Measurements from ENCODE around the gene MRGPRD. TPM values are rescaled to one million over a fixed set of nuclear protein-coding genes. Genes with fewer than 3 reads are reported as not detected.

The MRGPRD gene
- total RNA-seq, 1 donor from 2014 or later: not detected

- DNase-seq (ENCODE audit: low read depth): no peak
Measured at GRCh38 chr11:68969386-68969785, 11.4 kb downstream of the MRGPRD start.

- DNase-seq (ENCODE audit: low read depth): no peak
Measured at GRCh38 chr11:68968306-68969250, 12.2 kb downstream of the MRGPRD start.

GRCh38 chr11:68966894-68967780 is 13.6 kb downstream of the MRGPRD start:
- DNase-seq (ENCODE audit: low read depth): no peak

GRCh38 chr11:68965901-68966853 is 14.6 kb downstream of the MRGPRD start:
- DNase-seq (ENCODE audit: low read depth): no peak

- DNase-seq (ENCODE audit: low read depth): peak; percentile 5
Measured at GRCh38 chr11:68963779-68964178, 17.0 kb downstream of the MRGPRD start.

GRCh38 chr11:68962527-68963250 is 18.1 kb downstream of the MRGPRD start:
- no peak for DNase-seq (ENCODE audit: low read depth)

GRCh38 chr11:68961245-68961644 is 19.5 kb downstream of the MRGPRD start:
- no peak for DNase-seq (ENCODE audit: low read depth)

GRCh38 chr11:68960294-68961071 is 20.3 kb downstream of the MRGPRD start:
- DNase-seq (ENCODE audit: low read depth): no peak

- DNase-seq (ENCODE audit: low read depth): no peak
Measured at GRCh38 chr11:68959465-68960293, 21.1 kb downstream of the MRGPRD start.

- DNase-seq (ENCODE audit: low read depth): no peak
Measured at GRCh38 chr11:68958211-68958610, 22.6 kb downstream of the MRGPRD start.

- no peak for DNase-seq (ENCODE audit: low read depth)
Measured at GRCh38 chr11:68956547-68957254, 24.1 kb downstream of the MRGPRD start.

GRCh38 chr11:68956142-68956541 is 24.6 kb downstream of the MRGPRD start:
- no peak for DNase-seq (ENCODE audit: low read depth)

GRCh38 chr11:68955607-68955958 is 25.2 kb downstream of the MRGPRD start:
- DNase-seq (ENCODE audit: low read depth): no peak

GRCh38 chr11:68954836-68955606 is 25.8 kb downstream of the MRGPRD start:
- DNase-seq (ENCODE audit: low read depth): peak; percentile 23

GRCh38 chr11:68950762-68951161 is 30.0 kb downstream of the MRGPRD start:
- no peak for DNase-seq (ENCODE audit: low read depth)

GRCh38 chr11:68950270-68950669 is 30.5 kb downstream of the MRGPRD start:
- peak; percentile 4 for DNase-seq (ENCODE audit: low read depth)

GRCh38 chr11:68948935-68949334 is 31.9 kb downstream of the MRGPRD start:
- no peak for DNase-seq (ENCODE audit: low read depth)

- DNase-seq (ENCODE audit: low read depth): no peak
Measured at GRCh38 chr11:68948496-68948895, 32.3 kb downstream of the MRGPRD start.

Data from renal cortical epithelial cell (primary cell).